Measurements from ENCODE around the gene DPYSL4. TPM values are rescaled to one million over a fixed set of nuclear protein-coding genes. Genes with fewer than 3 reads are reported as not detected.

The DPYSL4 gene
- total and polyA plus RNA-seq, 12 donors, result 0.42 to 7.6 (median 3.2) TPM

- 87 to 92% (median 91%) methylated on average over 5 to 12 of the region's 12 CpGs for WGBS, 4 donors
- no peak overlapping the region for H3K27ac ChIP-seq
- no peaks in the 10 kb centered on the region for H3K27me3 ChIP-seq
- H3K9me3 ChIP-seq (replicated peaks in 1 of 3), result no peaks in the 10 kb centered on the region
- H3K4me3 ChIP-seq, result no peak overlapping the region
- H3K36me3 ChIP-seq (replicated peaks in 1 of 2), result no peaks in the 10 kb centered on the region
- TF ChIP-seq, protein P1, sequence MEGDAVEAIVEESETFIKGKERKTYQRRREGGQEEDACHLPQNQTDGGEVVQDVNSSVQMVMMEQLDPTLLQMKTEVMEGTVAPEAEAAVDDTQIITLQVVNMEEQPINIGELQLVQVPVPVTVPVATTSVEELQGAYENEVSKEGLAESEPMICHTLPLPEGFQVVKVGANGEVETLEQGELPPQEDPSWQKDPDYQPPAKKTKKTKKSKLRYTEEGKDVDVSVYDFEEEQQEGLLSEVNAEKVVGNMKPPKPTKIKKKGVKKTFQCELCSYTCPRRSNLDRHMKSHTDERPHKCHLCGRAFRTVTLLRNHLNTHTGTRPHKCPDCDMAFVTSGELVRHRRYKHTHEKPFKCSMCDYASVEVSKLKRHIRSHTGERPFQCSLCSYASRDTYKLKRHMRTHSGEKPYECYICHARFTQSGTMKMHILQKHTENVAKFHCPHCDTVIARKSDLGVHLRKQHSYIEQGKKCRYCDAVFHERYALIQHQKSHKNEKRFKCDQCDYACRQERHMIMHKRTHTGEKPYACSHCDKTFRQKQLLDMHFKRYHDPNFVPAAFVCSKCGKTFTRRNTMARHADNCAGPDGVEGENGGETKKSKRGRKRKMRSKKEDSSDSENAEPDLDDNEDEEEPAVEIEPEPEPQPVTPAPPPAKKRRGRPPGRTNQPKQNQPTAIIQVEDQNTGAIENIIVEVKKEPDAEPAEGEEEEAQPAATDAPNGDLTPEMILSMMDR (IDR thresholded peaks at IDR 0.05), result no peak
- no peak for TF ChIP-seq POLR2A (IDR thresholded peaks at IDR 0.05)
- intact Hi-C loops (cut with DNase I), result no loop called here
- no peaks in the 10 kb centered on the region for H3K4me1 ChIP-seq (replicated peaks in 1 of 2)
- no peak for DNase-seq
Observed at GRCh38 chr10:132243141-132243540, 56.4 kb downstream of the DPYSL4 start.

- Histone ChIP-seq H3K9me3 (replicated peaks in 1 of 3) (no peaks in the 10 kb centered on the region), H3K4me3 (no peak overlapping the region), H3K27me3 (no peaks in the 10 kb centered on the region), H3K36me3 (replicated peaks in 1 of 2) (no peaks in the 10 kb centered on the region), H3K27ac (no peak overlapping the region), H3K4me1 (replicated peaks in 1 of 2) (no peaks in the 10 kb centered on the region)
- intact Hi-C loops (cut with DNase I), result no loop called here
- WGBS, 4 donors, result 91 to 97% (median 95%) methylated on average over 10 to 11 of the region's 11 CpGs
- no peak for DNase-seq
- TF ChIP-seq, protein P1 (IDR thresholded peaks at IDR 0.05), result no peak
- TF ChIP-seq POLR2A (IDR thresholded peaks at IDR 0.05), result no peak
Observed at GRCh38 chr10:132243626-132244025, 56.9 kb downstream of the DPYSL4 start.

DNA sequence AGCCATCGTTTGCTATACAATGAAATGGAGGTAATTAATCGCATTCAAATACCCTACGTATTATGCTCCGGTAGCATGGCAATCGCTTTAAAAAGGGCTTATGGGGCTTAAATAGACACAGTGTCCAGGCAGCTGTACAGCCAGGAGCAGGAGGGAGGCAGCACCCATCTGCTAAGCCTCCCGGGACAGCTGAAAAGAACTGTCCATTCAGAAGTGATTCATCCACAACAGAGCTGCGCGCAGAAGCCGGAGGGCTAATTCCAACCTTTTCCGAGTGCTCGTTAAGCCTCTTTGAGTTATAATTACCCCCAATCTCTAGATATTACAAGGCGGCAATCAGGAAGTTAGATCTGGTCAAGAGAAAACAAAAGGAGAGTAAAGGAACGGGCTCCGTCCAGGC lies 58.3 kb downstream of the DPYSL4 start:
- intact Hi-C loops (cut with DNase I), result no loop called here
- no peak overlapping the region for H3K27ac ChIP-seq

GRCh38 chr10:132246296-132246695 lies 59.5 kb downstream of the DPYSL4 start:
- H3K27ac ChIP-seq, result no peak overlapping the region
- no peaks in the 10 kb centered on the region for H3K27me3 ChIP-seq
- no peaks in the 10 kb centered on the region for H3K36me3 ChIP-seq (replicated peaks in 1 of 2)
- TF ChIP-seq, protein P1 (IDR thresholded peaks at IDR 0.05), result no peak
- no peak for TF ChIP-seq POLR2A (IDR thresholded peaks at IDR 0.05)
- H3K4me3 ChIP-seq, result no peak overlapping the region
- no peaks in the 10 kb centered on the region for H3K9me3 ChIP-seq (replicated peaks in 1 of 3)
- intact Hi-C loops (cut with DNase I), result no loop called here
- H3K4me1 ChIP-seq (replicated peaks in 1 of 2), result no peaks in the 10 kb centered on the region
- DNase-seq, result no peak
- WGBS, 4 donors, result 87 to 94% (median 92%) methylated on average over 12 to 13 of the region's 13 CpGs

More for the DNA sequence above, 58.3 kb downstream of the DPYSL4 start:
- no peak for TF ChIP-seq POLR2A (IDR thresholded peaks at IDR 0.05)
- TF ChIP-seq, protein P1 (IDR thresholded peaks at IDR 0.05), result no peak
- no peak for DNase-seq
- no peaks in the 10 kb centered on the region for H3K27me3 ChIP-seq
- no peaks in the 10 kb centered on the region for H3K4me1 ChIP-seq (replicated peaks in 1 of 2)
- WGBS, 4 donors, result 91 to 97% (median 92%) methylated on average over 14 of the region's 14 CpGs
- no peak overlapping the region for H3K4me3 ChIP-seq
- no peaks in the 10 kb centered on the region for H3K9me3 ChIP-seq (replicated peaks in 1 of 3)
- no peaks in the 10 kb centered on the region for H3K36me3 ChIP-seq (replicated peaks in 1 of 2)

All from adrenal gland (tissue), 12 donors.